ENCODE results near the gene SCN1A.
"Not testable (repeated sequence)": the region's sequence is repeated elsewhere in the genome, so short reads cannot be mapped to it uniquely, and the experiment has no call there.

Gene SCN1A

DNA sequence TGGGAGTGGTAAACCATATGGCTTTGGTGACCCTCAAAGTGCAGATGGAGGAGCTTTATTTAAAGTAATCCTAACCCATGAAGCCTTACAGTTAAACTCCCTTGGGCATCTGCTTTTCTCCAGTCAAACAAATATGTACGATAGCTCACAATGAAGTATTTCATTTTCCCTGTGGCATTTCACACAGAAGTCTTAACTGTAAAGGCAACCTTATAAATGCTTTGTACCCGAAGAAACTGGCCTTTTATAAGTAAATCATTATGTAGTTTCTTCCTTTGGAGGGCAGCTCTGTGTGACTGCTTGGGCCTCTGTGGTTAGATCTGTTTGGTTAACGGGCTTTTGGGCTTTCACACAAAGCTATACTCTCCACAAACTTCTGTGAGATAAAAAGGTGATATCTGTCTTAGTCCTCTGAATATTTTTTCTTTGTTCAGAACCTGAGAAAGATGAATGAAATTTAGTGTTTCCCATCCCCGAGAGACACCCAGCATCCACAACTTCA lies 46.6 kb downstream of the SCN1A start:
- no peak for DNase-seq (ENCODE audit: low read depth)

DNA sequence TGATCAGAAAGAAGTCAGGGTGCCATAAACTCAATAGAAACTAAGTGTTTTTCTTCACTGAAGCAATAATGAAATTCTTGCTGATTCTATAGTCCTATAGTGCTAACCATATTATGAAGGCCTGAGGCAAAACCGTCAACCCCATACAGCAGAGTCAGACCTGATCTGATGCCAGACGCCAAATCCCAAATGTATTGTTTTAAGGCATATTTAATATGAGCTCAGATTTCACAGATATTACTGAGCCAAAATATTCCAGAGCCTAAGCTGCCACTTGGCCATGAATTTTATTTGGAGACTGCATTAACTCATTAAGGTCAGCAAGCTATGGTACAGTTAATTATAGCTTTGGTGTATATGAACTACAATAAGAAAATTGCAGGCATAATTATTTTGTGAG lies 53.4 kb downstream of the SCN1A start:
- DNase-seq (ENCODE audit: low read depth), result no peak

DNA sequence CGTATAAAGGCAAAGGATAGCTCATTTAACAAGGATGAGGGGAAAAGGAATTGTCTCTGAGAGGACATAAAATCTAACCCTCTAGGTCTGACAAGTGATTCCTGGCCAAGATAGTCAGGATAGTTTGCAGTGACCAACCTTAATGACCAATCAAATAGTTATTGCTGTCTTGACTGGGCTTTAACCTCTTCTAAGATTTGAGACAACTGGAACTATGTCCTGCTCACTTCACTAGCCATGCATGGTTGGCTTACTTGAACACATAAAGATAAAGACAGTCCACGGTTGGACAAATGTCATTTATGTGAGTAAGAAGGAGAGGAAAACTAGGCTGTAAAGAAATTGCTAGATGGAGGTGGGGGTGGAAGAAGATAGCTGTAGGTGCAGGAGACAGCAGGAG lies 53.8 kb downstream of the SCN1A start:
- no peak for DNase-seq (ENCODE audit: low read depth)

DNA sequence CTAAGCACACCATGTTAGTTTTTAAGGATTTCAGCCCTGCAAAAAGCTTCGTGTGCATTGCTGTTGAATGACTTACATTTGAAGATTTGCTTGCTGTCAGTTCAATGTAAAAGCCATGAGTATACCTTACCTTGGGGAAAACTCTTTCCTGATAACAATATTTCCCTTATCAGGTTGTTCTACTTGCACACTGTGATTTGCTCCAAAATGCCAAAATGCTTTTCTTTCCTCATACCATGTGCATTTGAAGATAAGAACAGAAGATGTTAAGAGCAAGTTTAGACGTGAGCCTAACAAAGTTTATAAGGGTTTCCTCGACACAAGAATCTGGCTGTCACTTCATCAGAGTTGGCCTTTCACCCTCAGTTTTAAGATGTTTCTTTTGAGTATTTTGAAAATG lies 57.6 kb downstream of the SCN1A start:
- no peak for DNase-seq (ENCODE audit: low read depth)

DNA sequence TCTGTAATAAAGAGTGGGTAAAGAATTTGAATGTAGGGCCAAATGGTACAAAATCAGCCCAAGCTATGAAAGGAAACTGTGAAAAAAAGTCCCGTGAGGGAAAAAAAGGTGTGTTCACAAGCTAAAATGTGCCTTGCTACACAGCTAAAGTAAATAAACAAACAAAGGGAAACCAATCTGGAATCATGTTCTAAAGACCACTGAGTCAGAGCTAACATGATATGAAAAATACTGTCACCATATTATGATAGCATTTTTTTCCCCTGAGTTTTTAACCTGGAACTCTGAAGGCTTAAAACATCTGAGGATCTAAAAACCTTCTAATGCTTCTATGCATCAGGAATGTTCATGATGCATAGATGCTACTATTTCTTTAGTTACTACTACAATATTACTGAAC lies 58.8 kb downstream of the SCN1A start:
- DNase-seq (ENCODE audit: low read depth), result no peak

DNA sequence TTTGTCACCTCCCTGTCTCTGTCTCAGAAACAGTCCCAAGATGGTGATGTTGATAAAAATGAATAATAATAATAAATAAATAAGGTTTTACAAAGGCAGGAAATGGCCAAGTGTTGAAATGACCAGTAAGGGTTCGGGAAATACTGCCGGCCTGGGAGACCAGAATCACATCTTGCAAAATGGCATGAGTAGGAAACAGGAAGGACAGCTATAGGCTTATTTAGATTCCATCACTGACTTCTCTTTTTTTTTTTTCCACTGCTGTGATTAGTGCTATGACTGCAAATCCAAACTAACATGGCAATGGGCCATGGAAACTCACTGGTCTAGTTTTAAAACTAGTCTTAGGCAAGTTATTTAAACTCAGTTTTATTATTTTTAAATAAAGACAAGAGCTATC lies 60.6 kb downstream of the SCN1A start:
- no peak for DNase-seq (ENCODE audit: low read depth)

DNA sequence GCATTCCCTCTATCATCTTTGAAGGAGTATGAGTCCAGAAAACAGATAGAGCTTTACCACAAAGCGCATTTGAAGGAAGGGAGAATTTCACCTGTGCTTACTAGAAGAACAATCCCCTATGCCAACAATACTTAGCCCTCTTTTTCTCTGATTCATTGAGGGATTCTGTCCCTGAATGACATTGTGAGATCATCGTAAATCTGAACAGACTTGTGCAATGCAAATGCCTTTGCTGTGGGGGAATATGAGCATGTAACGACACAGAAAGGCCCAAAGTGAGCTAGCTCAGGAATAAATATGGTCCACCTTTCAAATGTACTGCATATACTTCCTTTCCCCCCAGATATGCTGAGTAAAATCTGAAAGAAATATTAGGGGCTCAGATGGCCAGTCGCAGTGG lies 67.6 kb downstream of the SCN1A start:
- DNase-seq (ENCODE audit: low read depth), result no peak

DNA sequence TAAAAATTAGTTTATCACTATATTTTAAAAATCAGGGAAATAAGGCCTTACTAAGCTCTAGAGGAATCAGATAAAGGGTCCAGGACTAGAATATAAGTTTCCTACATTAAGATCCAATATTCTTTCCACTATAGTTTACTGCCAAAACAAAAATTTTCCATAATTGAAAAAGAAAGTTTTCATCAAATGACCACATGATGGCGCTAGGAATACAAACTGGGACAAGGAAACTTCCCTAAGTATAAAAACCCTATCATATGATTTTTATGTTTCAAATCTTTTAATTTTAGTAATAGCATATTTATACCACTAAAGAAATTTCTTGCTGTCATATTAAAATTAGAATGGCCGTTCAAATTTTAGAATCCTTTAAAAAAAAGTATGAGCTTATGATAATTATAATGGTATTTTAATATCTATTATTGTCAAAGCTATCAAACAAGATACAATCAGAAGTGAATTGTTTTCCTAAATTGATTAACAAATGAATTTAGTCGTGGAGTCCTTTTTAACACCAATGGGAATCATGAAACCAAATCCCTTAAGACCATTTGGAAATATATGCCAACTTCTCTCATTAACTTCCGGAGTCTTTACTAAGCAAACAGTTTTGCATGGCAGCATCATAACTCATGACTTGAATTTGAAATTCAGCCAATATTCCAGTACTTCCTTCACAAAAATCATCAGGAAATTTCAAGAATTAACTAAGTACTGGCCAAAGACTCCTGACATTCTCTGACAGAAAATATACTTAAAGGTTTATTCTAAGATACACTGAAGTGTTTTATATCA lies 70.3 kb downstream of the SCN1A start:
- no peak for DNase-seq (ENCODE audit: low read depth)

DNA sequence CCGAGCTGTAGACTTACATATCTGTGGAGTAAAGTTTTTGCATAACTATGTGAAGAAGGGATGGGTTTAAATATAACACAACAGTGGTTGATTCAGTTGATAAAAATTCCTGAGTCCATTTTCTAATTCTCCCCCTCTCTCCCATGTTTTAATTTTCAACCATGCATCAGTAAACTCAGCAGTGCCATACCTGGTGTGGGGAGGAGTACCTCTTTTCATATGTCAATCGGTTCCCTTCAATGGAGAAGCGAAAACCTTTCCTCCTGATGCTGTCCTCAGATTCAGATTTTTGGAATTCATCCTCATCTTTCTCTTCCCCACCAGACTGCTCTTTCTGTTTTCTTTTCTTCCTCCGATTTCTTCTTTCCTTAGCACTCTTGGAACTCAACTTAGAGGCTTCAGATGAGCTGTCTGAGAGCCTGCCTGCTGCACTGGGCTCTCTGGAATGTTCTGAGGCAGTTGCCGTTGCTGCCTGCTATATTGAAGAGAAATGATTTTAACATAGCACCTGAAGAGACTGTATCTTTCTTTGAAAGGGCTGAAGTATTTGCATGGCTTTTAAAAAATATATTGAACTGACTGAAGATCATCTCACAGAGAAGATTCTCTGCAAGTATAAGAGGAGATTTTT lies 82.9 kb downstream of the SCN1A start:
- DNase-seq (ENCODE audit: low read depth), result no peak

DNA sequence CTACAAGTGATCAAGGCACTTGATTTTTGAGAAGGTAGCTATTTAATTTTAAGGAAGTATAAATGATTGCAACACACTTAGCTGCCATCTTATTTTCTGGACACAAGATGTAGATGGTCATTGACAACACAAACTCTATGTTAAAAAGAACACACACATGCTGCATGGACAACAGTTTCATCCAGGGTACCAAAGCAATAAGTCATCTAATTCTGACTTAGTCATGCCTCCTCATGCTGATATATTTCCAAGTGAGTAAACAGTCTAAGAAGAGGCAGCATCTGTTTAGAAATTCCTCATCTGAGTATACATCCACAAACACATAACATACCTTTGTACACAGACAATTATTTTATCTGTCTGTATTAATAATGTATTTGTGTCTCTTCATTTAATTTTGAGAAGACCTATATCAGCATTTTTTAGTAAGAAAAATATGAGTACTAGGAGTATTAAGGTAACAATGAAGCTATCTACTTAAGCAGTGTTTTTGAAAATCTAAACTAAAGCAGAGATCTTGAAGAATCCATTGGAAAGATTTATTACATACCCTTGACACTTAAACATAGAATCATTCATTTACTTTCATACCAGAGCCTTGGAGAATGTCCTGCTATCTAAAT lies 84.9 kb downstream of the SCN1A start:
- DNase-seq (ENCODE audit: low read depth), result no peak

DNA sequence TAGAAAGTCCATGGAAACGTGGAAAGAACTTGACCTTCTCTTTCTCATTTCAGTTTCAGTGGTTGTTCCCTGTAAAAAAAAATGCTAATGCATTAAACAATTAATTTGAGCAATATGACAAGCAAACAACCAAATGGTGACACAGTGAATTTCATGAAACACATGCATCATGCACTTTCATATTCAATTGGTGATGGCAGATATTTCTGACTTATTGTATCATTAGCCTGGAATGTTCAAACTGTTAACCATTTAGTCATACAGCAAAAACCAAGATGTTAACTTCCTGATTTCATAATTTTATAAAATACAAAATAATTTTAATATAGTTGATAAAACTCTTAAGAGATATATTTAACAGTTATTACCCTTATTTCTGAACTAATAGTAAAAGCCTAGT lies 85.5 kb downstream of the SCN1A start:
- no peak for DNase-seq (ENCODE audit: low read depth)

DNA sequence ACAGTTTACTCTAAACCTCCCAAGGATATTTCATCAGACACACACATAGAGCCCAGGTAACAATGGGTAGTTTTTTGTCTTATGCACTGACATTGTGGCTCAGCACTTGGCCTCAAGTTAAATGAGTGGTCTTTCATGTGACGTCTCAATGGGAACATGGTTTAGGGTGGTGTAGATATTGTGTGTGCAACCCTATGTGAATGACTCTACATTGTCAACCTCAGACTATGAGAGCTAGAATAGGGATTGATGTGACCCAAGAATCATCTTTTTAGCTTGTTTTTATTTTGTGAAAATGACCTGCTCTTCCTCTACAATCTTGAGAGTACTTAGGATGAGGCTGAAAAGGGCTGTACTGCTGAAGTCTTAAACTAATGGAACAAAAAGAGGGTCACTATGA lies 86.2 kb downstream of the SCN1A start:
- no peak for DNase-seq (ENCODE audit: low read depth)

DNA sequence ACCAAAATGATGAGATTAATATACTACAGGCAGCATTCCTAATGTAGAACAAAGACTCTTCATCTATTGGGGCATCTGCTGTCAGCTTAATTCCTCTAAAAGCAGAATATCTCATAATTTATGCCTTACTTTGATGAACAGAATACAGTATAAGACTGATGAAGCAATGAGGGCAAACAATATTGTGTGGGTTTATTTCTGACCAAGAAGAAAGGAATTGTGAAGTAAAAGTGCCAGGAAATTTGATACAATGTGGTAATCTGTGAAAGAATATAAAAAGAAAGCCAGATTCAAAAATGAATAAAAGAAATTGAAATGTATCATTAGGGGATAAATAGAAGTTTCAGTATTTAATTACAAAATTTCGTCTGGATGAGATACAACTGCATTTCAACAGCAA lies 95.5 kb downstream of the SCN1A start:
- DNase-seq (ENCODE audit: low read depth), result no peak

DNA sequence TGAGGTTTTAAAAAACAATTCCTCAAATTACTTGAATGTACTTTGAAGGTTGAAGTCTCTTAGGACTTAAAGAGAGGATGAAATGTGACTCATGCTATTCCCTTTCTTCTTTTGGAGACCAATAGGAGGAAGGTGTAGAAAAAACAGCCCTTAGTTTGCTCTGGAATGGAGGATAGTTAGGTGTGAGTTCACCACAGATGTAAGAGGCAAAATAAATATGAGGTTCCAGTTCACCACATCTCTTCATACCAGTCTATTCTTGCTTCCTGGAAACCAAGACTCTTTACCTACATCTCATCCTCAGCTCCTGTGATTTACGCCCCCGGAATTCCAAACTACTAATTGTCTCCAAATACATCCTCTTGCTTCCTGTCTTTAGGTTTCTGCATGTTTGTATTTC lies 96.8 kb downstream of the SCN1A start:
- no peak for DNase-seq (ENCODE audit: low read depth)

DNA sequence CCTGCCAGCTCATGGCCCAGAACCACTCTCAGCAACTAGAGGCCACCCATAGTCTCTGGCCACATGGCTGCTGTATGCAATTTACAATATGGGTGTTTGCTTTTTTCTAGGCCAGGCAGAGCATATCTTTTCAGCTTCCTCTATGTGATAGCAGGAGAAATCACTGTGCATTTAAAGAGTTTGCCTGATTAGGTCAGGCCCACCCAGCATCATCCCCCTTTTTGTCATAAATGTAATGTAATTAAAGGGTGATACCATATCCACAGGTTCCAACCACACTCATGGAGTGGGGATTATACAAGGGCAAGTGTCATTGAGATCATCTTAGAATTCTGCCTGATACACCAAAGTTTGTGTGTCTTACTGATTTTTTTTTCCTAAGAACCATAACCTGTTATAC lies 102.5 kb downstream of the SCN1A start:
- DNase-seq (ENCODE audit: low read depth), result no peak

DNA sequence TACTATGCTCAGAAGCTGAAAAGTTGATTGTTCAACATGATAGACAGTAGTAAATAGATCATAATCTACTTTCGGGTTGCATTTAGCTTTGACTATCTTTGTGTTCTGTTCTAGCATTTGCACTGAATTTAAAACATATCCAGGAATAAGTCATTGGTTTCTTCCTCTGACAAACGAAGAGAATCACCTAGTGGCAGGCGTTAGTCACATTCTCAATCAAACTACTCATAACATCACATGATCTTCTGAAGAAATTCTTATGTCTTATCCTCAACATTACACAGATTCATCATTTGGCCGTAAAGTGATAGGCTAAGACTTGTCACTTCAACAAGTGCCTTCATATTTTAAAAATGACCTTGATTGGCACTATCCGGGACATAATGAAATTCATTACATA lies 110.6 kb downstream of the SCN1A start:
- no peak for DNase-seq (ENCODE audit: low read depth)

DNA sequence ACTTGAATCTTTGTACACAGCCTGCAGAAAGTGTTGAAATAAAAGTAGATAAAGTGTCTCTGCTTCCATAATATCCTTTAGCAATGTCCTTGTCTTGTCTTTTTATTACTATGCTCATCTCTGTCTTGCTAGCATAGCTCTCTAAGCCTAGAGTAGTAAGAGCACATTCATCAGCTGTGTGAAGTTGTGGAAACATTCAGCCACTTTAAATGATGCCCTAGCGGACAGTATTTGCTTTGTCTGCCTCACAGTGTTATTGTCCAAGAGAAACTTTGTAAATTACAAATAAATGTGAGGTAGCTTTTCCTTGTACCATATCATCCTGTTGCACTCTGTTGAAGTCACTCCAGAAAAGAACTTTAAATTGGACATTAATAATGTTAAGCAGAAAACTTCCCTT lies 113.9 kb downstream of the SCN1A start:
- no peak for DNase-seq (ENCODE audit: low read depth)

DNA sequence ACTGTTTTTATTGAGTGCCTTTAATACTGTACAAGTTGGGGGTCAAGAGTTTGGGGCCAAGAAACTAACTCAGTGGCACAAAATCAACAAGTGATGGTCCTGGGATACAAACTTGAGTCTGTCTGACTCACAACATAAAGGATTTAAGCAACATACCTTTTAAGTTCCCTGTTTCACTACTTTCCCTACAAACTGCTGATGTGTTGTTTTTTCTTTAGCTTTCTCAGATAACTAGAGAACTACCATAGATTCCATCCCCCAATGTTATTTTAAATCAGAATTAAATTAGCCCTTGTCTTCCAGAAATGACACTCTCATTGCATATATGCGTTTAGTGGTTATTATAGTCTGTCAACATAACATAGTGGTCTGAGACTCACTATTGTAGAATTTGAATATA lies 116.2 kb downstream of the SCN1A start:
- DNase-seq (ENCODE audit: low read depth), result no peak

DNA sequence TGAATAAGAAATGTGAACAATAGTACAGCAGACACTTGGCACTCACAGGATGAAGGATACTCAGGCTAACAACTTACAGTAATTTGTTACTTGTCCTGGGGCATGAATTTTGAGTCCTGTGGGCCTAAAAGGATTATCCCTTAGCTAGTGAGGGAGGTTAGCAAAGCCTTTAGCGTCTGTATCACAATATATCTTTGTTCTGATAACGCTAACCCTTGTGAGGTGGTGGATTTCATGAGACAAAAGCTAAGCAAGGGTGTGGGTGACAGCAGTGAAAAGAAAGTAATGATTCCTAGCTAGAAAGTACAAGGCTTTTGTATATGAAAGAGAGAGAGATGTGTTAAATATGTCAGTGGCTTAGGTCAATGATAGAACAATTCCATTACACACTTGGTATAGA lies 127.4 kb downstream of the SCN1A start:
- no peak for DNase-seq (ENCODE audit: low read depth)

DNA sequence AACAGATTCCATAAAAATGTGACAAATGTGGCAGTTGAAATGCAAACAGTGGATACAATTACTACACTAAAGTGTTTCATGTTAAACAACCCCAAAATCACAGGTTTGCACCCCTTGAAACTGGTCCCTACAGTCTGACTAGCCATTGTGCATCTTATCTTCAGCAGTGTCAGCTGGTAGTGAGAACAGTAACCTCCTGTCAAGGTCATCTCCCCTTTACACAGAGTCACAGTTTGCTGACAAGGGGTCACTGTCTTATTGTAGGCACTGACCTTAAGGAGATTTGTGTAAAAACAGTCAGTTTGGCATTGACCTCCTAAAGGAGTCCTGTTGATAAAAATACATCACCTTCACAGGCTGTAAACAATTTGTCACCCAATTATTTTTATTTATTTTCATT lies 137.0 kb downstream of the SCN1A start:
- DNase-seq (ENCODE audit: low read depth), result no peak

DNA sequence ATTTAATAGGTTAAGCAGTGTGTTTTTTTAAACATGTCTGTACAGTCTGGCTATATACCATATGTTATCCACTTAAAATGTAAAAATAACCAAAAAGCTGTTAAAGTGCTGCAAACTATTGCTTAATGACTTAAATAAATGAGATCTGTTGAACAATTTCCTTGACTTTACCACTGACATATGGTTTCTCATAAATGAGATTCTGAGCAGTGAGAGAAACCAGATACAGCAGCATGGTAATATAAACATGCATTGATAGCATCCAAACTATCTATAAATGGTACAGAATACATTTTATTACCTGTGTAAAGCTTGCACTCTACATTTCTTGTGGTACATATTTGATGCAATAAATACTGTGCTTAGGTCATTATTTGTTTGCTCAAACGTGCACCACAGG lies 138.0 kb downstream of the SCN1A start:
- DNase-seq (ENCODE audit: low read depth), result no peak

DNA sequence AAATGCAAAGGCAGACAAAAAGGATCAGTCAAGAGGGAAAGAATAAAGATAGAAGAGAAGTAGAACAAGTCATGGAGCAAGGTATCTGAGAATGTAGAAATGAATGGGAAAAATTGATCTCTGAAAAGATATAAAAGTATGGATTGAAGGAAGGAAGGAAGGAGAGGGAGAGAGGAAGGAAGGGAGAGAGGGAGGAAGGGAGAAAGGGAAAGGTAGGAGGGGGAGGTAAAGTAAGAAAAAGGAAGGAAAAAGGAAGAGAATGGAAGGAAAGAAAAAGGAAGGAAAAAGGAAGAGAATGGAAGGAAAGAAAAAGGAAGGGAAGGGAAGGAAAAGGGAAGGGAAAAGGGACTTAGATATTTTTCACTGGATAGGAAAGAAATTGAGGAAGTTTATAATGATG lies 142.7 kb downstream of the SCN1A start:
- DNase-seq (ENCODE audit: low read depth), result no peak

DNA sequence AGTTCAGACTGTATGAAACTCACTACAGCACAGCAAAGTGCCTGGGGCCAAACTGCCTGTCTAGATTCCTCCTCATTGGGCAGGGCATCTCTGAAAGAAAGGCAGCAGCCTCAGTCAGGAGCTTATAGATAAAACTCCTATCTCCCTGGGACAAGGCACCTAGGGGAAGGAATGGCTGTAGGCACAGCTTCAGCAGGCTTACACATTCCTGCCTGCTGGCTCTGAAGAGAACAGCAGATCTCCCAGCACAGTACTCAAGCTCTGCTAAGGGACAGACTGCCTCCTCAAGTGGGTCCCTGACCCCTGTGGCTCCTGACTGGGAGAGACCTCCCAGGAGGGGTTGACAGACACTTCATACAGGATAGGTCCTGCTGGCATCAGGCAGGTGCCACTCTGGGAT lies 155.7 kb downstream of the SCN1A start:
- DNase-seq (ENCODE audit: low read depth), result not testable (repeated sequence)
